Body of pancreas (tissue), 4 donors: ENCODE data around the gene BCL2L11. TPM values are rescaled to one million over a fixed set of nuclear protein-coding genes. Genes with fewer than 3 reads are reported as not detected.

Source experiments
- ATAC-seq: fragments of 150-250 bp; one replicate; pipeline ENCODE4 v1.9.1; 2016
- DNase-seq, 4 donors: peaks; one replicate each; pipeline ENCODE4 v3.0.0-alpha.2; 2019
- H3K27ac ChIP-seq, 4 donors: fragments of 200-600 bp; sonication (generic); 1 replicate in 3 of 4; 2 replicates in 1 of 4; pipeline versions ENCODE4 v1.5.1 to v1.6.1; 2016 to 2019; ENCODE audit warnings: mild to moderate bottlenecking in 1 of 4, mixed read lengths in 1 of 4, moderate library complexity in 1 of 4
- H3K27me3 ChIP-seq, 2 donors: fragments of 200-600 bp; sonication (generic); one replicate each; pipeline ENCODE4 v1.6.0; 2016; ENCODE audit warnings: mild to moderate bottlenecking in 1 of 2
- H3K36me3 ChIP-seq, 2 donors: fragments of 200-600 bp; sonication (generic); replicated peaks in 1 of 2; 2 replicates each; pipeline ENCODE4 v1.5.1; 2016; ENCODE audit warnings: low read depth in 2 of 2; ENCODE audit not compliant: insufficient read depth in 1 of 2
- H3K4me1 ChIP-seq: fragments of 200-600 bp; sonication (generic); one replicate; pipeline ENCODE4 v1.6.0; 2016
- H3K4me3 ChIP-seq, 2 donors: fragments of 200-600 bp; sonication (generic); 1 replicate in 1 of 2; 2 replicates in 1 of 2; pipeline ENCODE4 v1.5.1; 2016 to 2019
- H3K9me3 ChIP-seq, 3 donors: fragments of 200-600 bp; sonication (generic); 1 replicate in 2 of 3; 2 replicates in 1 of 3; pipeline ENCODE4 v1.5.1; 2016
- CTCF ChIP-seq, 7 experiments: fragments of 450-650 bp in 4 of 7; fragments of 200-600 bp in 3 of 7; sonication (generic) in 3 of 7; IDR thresholded peaks; one replicate each; pipeline ENCODE4 v1.5.1; 2016 to 2019; ENCODE audit warnings: antibody characterized with exemption in 7 of 7
- POLR2A ChIP-seq, 3 donors: fragments of 450-650 bp; IDR thresholded peaks; one replicate each; pipeline ENCODE4 v1.6.1; 2016; ENCODE audit warnings: antibody characterized with exemption in 3 of 3, mild to moderate bottlenecking in 2 of 3
- WGBS, 2 donors: methylation state at CpG; one replicate each; pipeline ENCODE4 v1.1.5; 2017; 5-methylcytosine and 5-hydroxymethylcytosine counted together
- intact Hi-C: fragments of 100-400 bp; cut with DNase I; formaldehyde crosslinking; loops from one replicate; pipeline ENCODE4 v1.15.1; 2023
- total RNA-seq, 2 donors: library from RNA; depleted of rRNA; stranded (reverse); fragments of >200 nt; gene quantifications; one replicate each; pipeline ENCODE4 v1.1.0, GENCODE V29; 2016

The BCL2L11 gene
- total RNA-seq, 2 donors from 2014 or later = 10.9 to 18.7 TPM

GRCh38 chr2:111196435-111196834 lies 75.7 kb downstream of the BCL2L11 start:
- no peak for ATAC-seq
- 80 to 89% methylated on average over 7 of the region's 7 CpGs for WGBS, 2 donors
- no peaks in the 10 kb centered on the region for H3K27me3 ChIP-seq
- TF ChIP-seq POLR2A (IDR thresholded peaks at IDR 0.05) = no peak
- no peak for TF ChIP-seq CTCF (IDR thresholded peaks at IDR 0.05)
- no peak overlapping the region for H3K27ac ChIP-seq
- H3K4me1 ChIP-seq = peaks cover 6% of the 10 kb centered on the region
- H3K4me3 ChIP-seq = no peak overlapping the region
- DNase-seq = no peak
- H3K9me3 ChIP-seq = no peaks in the 10 kb centered on the region
- no peaks in the 10 kb centered on the region for H3K36me3 ChIP-seq
- intact Hi-C loops = no loop called here

GRCh38 chr2:111198701-111199100 lies 78.0 kb downstream of the BCL2L11 start:
- ATAC-seq = no peak
- intact Hi-C loops = no loop called here

GRCh38 chr2:111199840-111200239 lies 79.1 kb downstream of the BCL2L11 start:
- 80 to 90% methylated on average over 8 to 10 of the region's 10 CpGs for WGBS, 2 donors
- H3K4me1 ChIP-seq = no peaks in the 10 kb centered on the region
- no peaks in the 10 kb centered on the region for H3K9me3 ChIP-seq
- H3K27me3 ChIP-seq = no peaks in the 10 kb centered on the region
- no peaks in the 10 kb centered on the region for H3K36me3 ChIP-seq
- H3K27ac ChIP-seq = no peak overlapping the region
- DNase-seq (no peak), ATAC-seq (no peak)
- TF ChIP-seq POLR2A (IDR thresholded peaks at IDR 0.05) (no peak), CTCF (IDR thresholded peaks at IDR 0.05) (no peak)
- intact Hi-C loops = no loop called here
- H3K4me3 ChIP-seq = no peak overlapping the region

More at GRCh38 chr2:111198701-111199100, 78.0 kb downstream of the BCL2L11 start:
- H3K27ac ChIP-seq = no peak overlapping the region
- no peaks in the 10 kb centered on the region for H3K36me3 ChIP-seq
- no peaks in the 10 kb centered on the region for H3K4me1 ChIP-seq
- no peak overlapping the region for H3K4me3 ChIP-seq
- 80 to 89% methylated on average over 5 to 9 of the region's 9 CpGs for WGBS, 2 donors
- TF ChIP-seq CTCF (IDR thresholded peaks at IDR 0.05) (no peak), POLR2A (IDR thresholded peaks at IDR 0.05) (no peak)
- DNase-seq = no peak
- H3K9me3 ChIP-seq = no peaks in the 10 kb centered on the region
- H3K27me3 ChIP-seq = no peaks in the 10 kb centered on the region

- TF ChIP-seq CTCF (IDR thresholded peaks at IDR 0.05) = no peak
- TF ChIP-seq POLR2A (IDR thresholded peaks at IDR 0.05) = no peak
- Histone ChIP-seq H3K36me3 (no peaks in the 10 kb centered on the region), H3K9me3 (no peaks in the 10 kb centered on the region), H3K27me3 (no peaks in the 10 kb centered on the region), H3K4me3 (no peak overlapping the region), H3K27ac (no peak overlapping the region), H3K4me1 (no peaks in the 10 kb centered on the region)
- intact Hi-C loops = no loop called here
- 88 to 98% methylated on average over 7 to 11 of the region's 11 CpGs for WGBS, 2 donors
- no peak for DNase-seq
- no peak for ATAC-seq
These were observed 79.7 kb downstream of the BCL2L11 start for GRCh38 chr2:111200333-111200881.

DNA sequence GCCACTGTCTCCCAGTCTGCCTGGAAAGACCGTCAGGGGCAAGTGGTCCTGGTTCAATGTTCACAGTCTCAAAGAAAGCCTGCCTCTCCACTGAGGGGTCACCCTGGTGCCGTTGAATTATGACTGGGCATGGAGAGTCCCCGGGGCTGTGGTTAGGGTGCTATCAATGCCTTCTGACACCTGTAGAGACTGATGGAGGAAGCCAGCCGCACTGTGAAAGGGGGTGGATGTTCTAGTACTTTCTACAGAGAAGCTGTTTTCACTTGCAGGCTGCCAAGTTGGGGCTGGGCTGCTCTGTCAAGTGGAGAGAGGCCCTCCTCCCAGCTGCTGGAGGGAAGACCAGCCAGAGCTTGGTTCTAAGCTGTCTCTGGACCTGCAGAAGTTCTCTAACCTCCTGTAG lies 80.5 kb downstream of the BCL2L11 start:
- 75 to 85% methylated on average over 3 to 4 of the region's 4 CpGs for WGBS, 2 donors
- DNase-seq (no peak), ATAC-seq (no peak)
- TF ChIP-seq CTCF (IDR thresholded peaks at IDR 0.05) (no peak), POLR2A (IDR thresholded peaks at IDR 0.05) (no peak)
- no peaks in the 10 kb centered on the region for H3K36me3 ChIP-seq
- no peak overlapping the region for H3K27ac ChIP-seq
- H3K27me3 ChIP-seq = no peaks in the 10 kb centered on the region
- no peak overlapping the region for H3K4me3 ChIP-seq
- intact Hi-C loops = no loop called here
- no peaks in the 10 kb centered on the region for H3K9me3 ChIP-seq
- no peaks in the 10 kb centered on the region for H3K4me1 ChIP-seq
